HG03135 (cell line): ENCODE data around the gene KCNIP2.

Experiments
- ATAC-seq: cut with Tn5 transposase; IDR thresholded peaks from one replicate; pipeline ENCODE4 v1.9.1; 2021; ENCODE audit warnings: mild to moderate bottlenecking, moderate library complexity; ENCODE audit not compliant: unreplicated experiment

The KCNIP2 gene

DNA sequence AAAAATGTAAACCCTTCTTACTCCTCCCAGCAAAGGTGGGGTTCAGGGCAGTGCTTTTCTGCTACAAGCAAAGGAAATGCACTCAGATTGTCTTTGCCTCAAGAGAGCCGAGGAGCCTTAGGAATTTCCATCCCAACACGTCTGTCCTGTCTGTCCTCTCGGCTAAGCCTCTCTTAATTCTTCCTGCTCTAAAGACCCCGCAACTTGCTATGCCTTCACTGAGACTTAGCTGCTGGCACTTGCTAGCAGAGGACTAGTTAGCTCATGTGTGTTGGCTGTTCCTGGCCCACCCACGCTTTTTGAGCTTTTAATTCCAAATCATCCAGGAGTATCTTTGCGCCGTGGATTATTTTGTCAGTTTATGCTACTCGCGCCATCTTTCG is 59.9 kb downstream of the KCNIP2 start:
- ATAC-seq, result no peak

DNA sequence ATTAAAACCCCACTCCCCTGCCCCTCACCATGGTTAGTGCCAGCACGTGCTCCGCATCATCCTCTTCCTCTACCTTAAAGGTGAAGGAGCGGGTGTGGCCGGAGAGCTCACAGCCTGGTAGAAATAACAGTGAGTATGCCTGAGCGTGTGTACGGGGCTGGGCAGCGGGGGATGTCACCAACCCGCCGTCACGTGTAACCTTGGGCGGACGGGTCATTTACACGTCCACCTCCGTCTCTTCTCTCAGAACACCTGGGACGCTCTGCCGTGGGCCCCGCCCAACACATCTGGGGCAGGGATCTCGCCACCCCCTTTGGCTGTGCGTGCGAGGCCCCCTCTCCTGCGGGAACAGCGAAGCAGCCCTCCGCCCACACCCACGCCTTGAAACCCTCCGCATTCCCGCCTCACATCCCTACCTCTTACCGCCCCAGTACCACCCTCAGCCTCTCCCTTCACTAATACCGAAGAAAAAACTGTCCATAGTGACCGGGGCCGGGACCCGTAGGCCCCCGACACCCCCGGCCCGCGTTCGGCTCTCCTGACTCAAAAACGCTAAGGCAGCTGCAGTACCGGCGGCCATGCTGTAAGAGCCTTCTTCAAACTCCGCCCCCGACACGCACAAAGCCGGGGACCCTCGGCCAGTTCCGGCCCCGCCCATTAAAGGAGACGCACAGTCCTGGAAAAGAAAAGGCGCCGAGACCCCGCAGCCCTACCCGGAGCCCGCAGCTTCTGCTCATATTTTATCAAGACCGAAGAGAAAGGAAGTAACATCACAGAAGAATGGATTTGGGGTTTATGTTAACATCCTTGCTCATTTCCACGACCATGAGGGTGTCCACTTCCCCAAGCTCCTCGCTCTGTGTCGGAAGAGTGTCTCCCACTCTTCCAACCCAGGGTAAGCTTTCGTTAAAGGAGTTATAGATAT is 60.5 kb downstream of the KCNIP2 start, which contains the start of gene NPM3:
NPM3 (minus strand) TSS at position 636 of the 925 bp plus-strand sequence; CDS start at position 580, 56 bp downstream.
- peak; percentile 69 for ATAC-seq

DNA sequence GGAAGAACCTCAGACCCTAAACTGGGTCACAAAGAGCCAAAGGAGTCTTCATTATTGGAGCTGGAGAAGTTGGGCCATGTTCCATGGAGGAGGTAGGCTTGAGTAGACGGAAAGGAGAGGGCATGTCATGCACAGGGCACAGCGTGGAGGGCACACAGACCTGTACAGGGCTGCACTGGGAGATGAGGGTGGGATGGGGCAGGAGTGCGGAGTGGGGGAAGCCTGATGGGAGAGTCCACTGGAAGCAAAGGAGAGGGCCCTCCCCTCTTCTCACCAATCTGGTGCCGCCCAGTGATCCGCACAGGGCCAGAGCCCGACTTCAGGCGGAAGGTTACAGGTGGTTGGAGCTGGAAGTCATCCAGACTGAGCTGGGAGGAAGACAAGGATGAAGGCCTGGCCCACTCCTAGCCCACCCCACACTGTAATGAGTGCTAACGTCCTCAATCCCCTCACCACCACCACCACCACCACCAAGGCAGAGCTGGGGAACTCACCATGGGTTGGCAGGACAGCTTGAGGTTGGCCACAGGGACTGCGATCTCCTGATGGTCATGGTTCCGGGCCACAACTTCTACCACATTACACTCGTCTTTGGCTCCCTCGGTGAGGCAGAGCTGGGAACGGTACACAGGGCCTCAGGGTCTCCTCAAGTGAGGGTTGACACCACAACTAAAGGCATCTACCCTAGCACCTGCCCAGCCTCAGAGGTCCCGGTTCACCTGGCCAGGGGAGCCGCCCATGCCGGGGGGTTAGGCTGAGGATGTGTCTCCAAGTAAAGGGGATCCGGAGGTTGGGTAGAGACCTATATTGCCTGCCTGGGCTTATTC is 61.4 kb downstream of the KCNIP2 start:
- no peak for ATAC-seq

DNA sequence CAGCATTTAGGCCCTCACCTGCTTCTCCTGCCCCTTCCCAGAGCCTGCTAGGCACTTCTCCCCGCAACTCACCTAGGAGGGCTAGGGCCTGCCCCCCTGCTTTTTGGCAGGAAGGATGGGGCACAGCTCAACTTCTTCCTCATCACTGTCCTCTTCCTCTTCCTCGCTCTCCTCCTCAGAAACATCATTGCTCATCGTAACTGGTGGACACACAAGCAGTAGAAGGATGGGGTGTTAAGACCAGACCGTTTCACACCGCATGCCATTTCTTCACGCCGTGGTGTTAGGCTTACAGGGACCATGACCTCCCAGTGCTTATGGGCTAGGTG is 62.0 kb downstream of the KCNIP2 start:
- no peak for ATAC-seq

DNA sequence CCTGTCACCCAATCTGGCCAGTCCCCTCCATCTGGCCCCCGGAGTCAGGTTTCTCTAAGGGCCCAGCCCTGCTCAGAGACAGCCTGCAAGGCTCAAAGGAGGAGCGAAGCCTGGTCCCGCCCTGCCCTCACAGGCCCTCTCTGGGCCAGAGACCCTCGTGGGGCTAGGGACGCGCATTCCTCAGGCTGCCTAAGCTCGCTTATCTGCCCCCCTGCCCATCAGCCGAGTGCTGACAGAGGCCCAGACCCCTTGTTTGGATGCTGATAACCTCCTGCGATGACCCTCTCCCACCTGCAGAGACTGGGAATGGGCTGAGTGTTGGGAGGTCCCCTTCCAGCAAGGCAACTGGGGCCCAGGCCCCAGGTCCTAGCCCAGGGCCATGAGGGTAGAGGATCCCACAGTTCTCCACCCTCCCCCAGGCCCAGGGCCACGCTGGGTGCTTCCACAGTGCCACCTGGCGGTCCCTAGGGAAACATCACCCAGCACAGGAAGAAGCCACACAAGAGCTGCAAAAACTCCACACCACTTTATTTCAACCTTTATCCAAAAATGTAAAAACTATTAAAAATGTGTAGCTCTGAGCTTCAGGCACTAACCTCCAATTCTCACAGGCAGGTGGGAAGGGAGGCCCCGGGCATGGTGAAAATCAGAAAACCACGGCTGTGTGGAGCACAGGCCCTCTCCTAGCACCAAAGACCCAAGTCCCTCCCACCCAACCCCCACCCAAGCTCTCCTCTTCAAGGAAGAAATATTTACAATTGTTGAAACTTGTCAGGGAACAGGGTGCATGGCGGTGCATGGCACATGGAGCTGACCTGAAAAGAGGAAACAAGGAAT is 62.6 kb downstream of the KCNIP2 start:
- ATAC-seq, result no peak

DNA sequence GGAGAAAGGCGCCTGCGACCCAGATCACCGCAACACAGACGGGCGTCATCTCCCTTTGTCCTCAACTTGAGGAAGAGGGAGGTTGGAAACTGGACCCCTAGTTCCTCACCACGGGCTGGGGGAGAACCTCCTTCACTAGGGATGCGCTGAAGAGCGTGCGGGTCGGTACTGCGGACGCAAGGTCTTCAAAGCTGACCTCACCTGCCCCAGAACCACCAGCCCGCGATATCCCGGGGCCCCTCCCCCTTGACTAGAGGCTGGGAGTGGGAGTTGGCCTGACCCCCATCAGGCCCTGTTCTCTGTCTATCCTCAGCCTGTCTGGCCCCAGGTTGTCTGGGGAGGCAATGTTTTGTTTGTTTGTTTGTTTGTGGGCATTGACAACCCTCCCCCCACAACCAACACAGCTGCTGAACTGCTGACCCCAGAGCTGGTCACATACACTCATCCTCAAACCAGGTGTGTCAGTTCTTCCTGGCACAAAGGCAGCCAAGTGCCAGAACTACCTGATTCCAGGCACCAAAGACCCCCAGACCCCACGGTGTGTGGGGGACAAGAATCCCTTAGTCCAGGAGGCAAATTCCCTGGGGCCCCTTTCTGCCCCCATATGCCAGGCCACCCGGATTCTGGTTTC is 63.3 kb downstream of the KCNIP2 start:
- no peak for ATAC-seq

DNA sequence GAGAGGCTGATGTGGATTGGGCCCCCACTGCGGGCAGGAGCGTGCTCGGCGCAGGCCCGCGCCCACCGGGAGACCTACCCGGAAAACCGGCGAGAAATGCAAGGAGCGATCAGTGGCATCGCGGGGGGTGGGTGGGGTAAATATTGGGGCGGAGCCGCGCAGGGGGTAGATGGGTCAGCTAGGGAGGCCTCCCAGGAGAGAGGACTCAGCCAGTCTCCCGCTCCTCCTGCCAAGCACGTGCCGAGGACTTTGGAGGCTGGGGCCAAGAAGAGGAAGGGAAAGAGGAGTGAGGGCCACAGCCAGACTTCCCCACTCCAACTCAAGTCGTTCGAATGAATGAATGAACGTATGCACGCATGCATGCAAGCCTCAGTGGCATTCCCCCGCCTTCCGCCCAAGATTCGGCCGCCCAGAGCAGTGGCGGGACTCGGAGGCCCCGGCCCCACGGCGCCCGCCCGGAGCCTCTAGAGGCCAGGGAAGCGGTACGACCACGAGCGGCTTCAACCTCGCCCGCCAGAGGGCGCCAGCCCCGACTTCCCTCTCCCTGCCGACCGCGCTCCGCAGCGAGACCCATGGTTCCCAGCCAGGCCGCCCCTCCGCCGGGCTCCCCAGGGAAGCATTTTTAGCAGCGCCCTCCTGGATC is 63.9 kb downstream of the KCNIP2 start:
- ATAC-seq, result no peak

DNA sequence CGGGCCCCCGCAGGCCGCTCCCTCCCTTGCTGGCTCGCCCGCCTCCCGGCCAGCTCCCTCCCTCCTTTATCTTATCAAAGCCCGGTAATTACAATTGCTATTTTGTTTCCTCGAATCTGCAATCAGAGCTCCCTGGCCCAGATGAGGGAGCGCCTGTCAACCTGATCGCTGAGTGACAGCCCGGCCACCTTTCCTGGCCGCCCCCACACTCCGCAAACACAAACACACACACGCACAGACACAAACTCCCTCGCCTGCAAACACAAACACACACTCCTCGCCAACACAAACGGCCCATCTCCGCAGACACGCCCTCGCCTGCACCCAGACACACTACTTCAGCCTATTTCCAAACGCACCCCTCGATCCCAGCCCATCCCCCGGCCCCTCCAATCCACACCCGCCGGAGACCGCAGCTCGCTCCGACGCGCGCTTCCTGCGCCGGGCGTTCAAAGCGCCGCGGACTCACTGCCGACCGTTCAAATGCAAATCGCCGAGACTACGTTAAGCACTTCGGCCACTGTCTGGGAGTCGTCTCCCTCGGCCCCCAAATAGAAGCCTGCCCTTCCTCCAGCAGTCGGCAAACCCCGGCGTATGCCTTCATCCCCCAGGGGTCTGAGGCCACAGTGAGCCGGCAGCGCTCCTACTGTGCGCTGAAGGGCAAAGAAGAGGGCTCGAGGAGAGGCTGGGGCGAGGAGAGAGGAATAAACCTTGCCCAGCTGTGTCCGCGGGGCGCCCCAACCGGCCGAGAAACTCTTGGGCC is 64.6 kb downstream of the KCNIP2 start:
- ATAC-seq, result no peak

DNA sequence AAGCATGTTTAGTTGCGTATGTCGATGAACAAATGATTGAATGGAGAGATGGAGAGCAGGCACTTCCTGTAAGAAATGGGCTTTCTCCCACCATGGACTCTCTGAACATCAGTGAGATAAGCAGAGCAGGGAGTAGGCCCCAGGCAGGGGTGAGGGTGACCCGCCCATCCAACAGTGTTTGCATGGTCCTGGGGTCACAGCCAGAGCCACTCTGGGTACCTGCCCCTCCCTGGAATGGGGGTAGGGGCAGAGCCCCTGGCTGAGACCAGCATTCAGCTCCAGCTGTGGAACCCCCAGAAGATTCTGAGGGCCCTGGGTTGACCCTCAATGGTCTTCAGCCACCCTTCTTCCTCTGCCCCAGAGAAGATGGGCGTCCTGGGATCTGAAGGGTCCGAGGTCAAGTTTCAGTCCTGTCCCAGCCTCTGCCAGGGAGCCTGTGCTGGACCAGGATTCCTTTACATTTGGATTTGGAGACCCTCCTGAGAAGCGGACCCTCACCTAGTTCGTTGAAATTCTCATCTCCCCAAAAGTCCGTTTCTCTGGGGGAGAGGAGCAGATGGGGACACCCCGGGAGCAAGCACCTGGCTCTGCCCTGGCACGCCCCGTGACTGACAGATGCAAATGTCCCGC is 65.3 kb downstream of the KCNIP2 start:
- ATAC-seq, result no peak

DNA sequence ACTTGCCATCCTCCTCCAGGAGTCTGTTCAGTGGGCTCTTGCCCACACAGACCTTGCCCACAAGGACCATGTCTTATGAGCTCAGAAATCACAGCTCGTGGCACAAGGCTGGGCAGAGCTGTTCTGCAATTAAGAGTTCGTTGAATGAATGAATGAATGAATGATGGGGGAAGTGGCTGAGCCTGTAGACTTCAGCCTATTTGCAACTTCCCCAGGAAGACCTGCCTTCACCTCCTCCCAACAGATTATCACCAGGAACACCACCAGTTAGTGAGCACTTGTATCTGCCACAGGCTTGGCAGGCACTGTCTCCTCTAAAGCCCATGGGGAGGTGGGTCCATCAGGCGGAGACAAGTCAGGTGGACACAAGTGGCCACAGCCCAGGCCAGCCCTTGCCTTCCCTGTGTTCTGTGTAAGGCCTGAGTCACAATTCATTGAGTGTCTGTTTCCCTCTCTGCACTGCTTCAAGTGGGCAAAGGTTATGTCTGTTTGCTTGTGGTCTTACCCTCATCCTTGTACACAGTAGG is 65.9 kb downstream of the KCNIP2 start:
- no peak for ATAC-seq

DNA sequence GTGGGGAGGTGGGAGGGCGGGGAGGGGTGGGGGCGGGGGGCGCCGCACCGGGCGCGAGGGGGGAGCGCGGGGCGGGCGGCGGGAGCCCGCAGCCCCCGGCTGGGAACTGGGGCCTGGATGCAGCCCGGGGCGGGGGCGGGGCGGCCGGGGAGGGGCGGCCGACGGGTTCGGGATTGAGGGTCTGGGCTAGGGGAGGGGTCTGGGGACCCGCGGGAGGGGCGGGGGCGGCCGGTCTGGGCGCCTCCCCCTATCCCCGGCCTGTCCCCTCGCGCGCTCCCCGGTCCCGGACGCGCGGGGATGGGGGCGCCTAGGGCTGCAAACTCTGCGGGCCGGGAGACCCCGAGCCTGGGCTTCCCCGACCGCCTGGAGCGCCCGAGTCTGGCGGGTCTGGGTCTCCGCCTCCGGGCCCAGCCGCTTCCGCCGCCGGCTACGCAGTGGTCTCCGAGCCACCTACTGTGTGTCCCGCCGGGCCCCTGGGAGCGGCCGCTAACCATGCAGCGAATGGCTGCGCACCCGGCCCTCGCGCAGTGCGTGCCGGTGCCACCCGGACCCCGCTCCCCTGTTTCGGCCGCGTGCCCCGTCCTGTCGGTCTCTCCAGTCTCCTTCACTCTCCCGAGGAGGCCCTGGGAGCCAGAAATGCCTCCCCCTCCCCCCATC is 67.3 kb downstream of the KCNIP2 start:
- no peak for ATAC-seq
